WERI-Rb-1 (cell line): Measurements from ENCODE around the gene KLHL25.

Experiments used
- DNase-seq: peaks from one replicate; pipeline ENCODE4 v3.0.0-alpha.2; 2020
- H3K27ac ChIP-seq: fragments of 250-450 bp; sonication (Bioruptor Pico); 2 replicates; pipeline ENCODE4 v1.5.1; 2020; ENCODE audit warnings: mild to moderate bottlenecking, moderate library complexity
- H3K27me3 ChIP-seq: fragments of 250-450 bp; sonication (Bioruptor Pico); 2 replicates; pipeline ENCODE4 v1.5.1; 2021; ENCODE audit warnings: mild to moderate bottlenecking, low read depth, moderate library complexity; ENCODE audit not compliant: insufficient read depth, severe bottlenecking
- H3K36me3 ChIP-seq: fragments of 250-450 bp; sonication (Bioruptor Pico); 2 replicates; pipeline ENCODE4 v1.5.1; 2020; ENCODE audit warnings: mild to moderate bottlenecking, moderate library complexity
- H3K4me3 ChIP-seq: 2 replicates; pipeline ENCODE4 v1.5.1; 2011; ENCODE audit warnings: low read depth, mild to moderate bottlenecking, control low read depth, low read length
- H3K9me3 ChIP-seq: fragments of 250-450 bp; sonication (Bioruptor Pico); 2 replicates; pipeline ENCODE4 v1.5.1; 2021; ENCODE audit warnings: mild to moderate bottlenecking, moderate library complexity; ENCODE audit not compliant: severe bottlenecking
- TF ChIP-seq, protein P1 (sequence below): IDR thresholded peaks from 2 replicates; pipeline ENCODE4 v1.5.1; 2011; ENCODE audit warnings: low read depth, mild to moderate bottlenecking, control low read depth, inconsistent platforms, low read length

KLHL25 gene

DNA sequence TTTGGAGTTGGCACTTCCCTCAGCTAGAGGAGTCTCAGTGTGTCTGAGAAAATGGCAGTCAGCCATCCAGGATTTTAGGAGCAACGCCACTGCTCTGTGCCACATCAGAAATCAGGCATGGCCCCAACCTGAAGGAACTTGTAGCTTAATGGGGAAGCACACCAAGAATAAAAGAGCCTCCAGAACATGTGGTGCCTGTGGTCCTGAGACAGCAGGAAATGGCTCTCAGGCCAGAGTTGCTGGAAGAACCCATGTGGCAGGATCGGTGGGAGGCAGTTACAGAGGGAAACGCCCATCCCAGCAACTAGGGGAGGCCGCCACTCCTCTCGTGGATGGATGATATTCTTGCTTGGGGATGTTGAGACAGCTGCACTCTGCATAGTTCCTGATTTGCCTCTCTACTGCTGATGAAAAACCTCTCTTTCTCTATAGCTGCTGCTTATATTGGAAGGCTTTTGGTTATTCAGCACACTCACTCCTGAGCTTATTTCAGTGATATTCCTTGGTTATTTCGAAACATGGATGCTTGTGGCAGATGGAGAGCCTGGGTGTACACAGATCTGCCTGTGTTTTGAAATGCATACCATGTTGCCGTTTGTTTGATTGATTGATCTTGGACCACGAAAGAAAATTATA lies 52.4 kb downstream of the KLHL25 start:
- H3K4me3 ChIP-seq: no peak overlapping the region
- no peaks in the 10 kb centered on the region for H3K9me3 ChIP-seq
- TF ChIP-seq, protein P1, sequence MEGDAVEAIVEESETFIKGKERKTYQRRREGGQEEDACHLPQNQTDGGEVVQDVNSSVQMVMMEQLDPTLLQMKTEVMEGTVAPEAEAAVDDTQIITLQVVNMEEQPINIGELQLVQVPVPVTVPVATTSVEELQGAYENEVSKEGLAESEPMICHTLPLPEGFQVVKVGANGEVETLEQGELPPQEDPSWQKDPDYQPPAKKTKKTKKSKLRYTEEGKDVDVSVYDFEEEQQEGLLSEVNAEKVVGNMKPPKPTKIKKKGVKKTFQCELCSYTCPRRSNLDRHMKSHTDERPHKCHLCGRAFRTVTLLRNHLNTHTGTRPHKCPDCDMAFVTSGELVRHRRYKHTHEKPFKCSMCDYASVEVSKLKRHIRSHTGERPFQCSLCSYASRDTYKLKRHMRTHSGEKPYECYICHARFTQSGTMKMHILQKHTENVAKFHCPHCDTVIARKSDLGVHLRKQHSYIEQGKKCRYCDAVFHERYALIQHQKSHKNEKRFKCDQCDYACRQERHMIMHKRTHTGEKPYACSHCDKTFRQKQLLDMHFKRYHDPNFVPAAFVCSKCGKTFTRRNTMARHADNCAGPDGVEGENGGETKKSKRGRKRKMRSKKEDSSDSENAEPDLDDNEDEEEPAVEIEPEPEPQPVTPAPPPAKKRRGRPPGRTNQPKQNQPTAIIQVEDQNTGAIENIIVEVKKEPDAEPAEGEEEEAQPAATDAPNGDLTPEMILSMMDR: no peak
- H3K36me3 ChIP-seq: peaks cover 82% of the 10 kb centered on the region
- H3K27ac ChIP-seq: no peak overlapping the region
- no peak for DNase-seq
- no peaks in the 10 kb centered on the region for H3K27me3 ChIP-seq

DNA sequence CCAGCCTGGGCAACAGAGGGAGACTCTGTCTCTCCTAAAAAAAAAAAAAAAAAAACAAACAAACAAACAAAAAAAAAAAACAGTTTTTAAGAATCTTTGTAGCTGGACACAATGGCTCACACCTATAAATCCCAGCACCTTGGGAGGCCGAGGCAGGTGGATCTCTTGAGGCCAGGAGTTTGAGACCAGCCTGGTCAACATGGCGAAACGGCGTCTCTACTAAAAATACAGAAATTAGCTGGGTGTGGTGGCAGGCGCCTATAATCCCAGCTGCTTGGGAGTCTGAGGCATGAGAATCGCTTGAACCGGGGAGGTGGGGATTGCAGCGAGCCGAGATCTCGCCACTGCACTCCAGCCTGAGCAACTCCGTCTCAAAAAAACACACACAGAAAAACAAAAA lies 53.1 kb downstream of the KLHL25 start:
- Histone ChIP-seq H3K36me3 (peaks cover 82% of the 10 kb centered on the region), H3K27ac (no peak overlapping the region), H3K27me3 (no peaks in the 10 kb centered on the region), H3K9me3 (no peaks in the 10 kb centered on the region), H3K4me3 (no peak overlapping the region)
- TF ChIP-seq, protein P1: no peak
- DNase-seq: no peak

DNA sequence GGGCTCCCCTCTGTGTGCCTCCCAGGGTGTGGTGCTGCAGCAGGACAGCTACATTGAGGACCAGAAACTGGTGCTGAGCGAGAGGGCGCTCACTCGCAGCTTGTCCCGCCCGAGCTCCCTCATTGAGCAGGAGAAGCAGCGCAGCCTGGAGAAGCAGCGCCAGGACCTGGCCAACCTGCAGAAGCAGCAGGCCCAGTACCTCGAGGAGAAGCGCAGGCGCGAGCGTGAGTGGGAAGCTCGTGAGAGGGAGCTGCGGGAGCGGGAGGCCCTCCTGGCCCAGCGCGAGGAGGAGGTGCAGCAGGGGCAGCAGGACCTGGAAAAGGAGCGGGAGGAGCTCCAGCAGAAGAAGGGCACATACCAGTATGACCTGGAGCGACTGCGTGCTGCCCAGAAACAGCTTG lies 53.7 kb downstream of the KLHL25 start:
- DNase-seq: no peak
- Histone ChIP-seq H3K4me3 (no peak overlapping the region), H3K9me3 (no peaks in the 10 kb centered on the region), H3K27ac (no peak overlapping the region), H3K27me3 (no peaks in the 10 kb centered on the region), H3K36me3 (peaks cover 82% of the 10 kb centered on the region)
- TF ChIP-seq, protein P1: no peak

DNA sequence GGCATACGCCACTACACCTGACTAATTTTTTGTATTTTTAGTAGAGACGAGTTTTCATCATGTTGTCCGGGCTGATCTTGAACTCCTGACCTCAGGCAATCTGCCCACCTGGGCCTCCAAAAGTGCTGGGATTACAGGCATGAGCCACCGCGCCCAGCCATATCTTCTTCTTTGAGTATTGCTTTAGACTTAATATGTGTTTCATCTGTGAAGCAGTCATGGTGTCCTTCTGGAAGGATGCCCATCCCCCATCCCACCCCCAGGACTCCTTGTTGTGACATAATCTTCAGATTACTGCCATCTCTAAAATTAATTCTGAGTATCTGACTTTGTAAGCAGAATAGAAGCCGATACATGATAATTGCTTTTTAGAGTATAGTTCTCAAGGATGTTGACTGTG lies 57.7 kb downstream of the KLHL25 start:
- H3K27ac ChIP-seq: no peak overlapping the region
- no peak overlapping the region for H3K4me3 ChIP-seq
- TF ChIP-seq, protein P1: no peak
- no peaks in the 10 kb centered on the region for H3K27me3 ChIP-seq
- DNase-seq: no peak
- H3K9me3 ChIP-seq: no peaks in the 10 kb centered on the region
- peaks cover 83% of the 10 kb centered on the region for H3K36me3 ChIP-seq

DNA sequence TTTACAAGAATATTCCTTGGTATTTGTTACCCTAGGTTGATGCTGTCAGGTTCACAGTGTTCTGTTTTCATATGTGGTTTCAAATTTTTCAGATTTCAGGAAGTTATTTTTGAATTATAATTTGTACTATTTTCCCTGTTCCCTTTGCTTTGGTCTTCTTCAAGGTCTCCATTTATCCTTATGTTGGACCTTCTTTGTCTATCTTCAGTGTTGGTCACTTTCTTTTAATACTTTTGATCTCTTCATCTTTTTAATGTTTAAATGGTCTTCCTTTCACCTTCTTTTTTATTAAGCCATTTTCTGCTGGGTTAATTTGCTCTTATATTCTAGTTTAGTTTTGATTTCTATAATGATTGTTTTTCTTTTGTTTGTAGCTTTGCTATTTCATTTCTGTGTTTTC lies 61.3 kb downstream of the KLHL25 start:
- Histone ChIP-seq H3K27me3 (no peaks in the 10 kb centered on the region), H3K36me3 (peaks cover 94% of the 10 kb centered on the region), H3K9me3 (no peaks in the 10 kb centered on the region), H3K27ac (no peak overlapping the region), H3K4me3 (no peak overlapping the region)
- TF ChIP-seq, protein P1: no peak
- no peak for DNase-seq

DNA sequence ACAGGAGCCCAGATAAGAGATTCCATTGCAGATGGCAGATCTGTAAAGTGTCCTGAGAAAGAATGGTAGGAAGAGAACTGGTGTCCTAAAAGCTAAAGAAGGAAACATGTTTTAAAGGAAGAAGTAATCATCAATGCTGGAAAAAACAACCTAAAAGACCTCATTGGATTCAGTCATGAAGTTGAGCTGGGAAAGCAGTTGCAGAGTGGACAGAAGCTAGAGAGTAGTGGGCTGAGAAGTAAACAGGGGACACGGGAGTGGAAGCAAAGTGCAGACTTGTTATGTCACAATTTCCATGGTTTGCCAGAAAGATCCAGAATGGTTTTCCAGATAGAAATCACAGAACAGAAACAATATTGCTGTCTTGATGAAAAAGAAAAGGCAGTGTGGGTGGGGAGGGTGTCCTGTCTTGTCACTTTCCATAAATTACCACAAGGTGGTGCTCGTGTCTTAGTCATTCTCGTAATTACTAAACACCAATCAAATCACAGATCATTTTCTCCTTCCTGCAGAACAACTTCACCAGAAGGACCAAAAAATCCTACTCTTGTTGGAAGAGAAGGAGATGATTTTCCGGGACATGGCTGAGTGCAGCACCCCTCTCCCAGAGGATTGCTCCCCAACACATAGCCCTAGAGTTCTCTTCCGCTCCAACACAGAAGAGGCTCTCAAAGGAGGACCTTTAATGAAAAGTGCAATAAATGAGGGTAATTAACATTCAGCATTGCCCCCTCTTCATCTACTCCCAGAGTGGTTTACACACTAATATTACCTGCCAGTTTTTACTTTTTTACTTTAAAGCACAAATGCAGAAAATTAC lies 64.5 kb downstream of the KLHL25 start:
- no peak overlapping the region for H3K4me3 ChIP-seq
- no peaks in the 10 kb centered on the region for H3K27me3 ChIP-seq
- H3K36me3 ChIP-seq: peaks cover 97% of the 10 kb centered on the region
- H3K27ac ChIP-seq: no peak overlapping the region
- DNase-seq: no peak
- TF ChIP-seq, protein P1: peak; percentile 71
- H3K9me3 ChIP-seq: no peaks in the 10 kb centered on the region
